ENCODE data around the gene CAMK4.

The CAMK4 gene

DNA sequence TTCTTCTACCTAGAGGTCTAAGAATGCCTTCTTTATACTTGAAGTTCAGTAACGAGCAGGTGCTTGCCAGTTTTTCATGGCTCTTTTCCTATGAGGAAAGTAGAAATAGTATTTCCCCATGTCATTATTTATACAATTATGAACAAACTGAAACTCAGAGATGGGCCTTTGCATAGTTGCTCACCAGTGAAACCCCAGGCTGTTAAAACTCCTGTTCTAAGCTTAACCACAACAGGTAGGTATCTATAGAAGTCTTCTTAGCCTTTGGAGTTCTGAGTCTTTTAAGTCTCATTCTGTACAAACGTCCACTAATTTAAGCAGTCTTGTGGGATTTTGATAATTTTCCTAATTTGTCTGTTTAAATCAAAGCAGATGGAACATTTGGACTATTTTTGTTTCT, 198.1 kb downstream of the CAMK4 start:
- TF ChIP-seq GATA2 (IDR thresholded peaks at IDR 0.05; ENCODE audit: low read depth, low read length) (no peak), GATA3 (IDR thresholded peaks at IDR 0.05; ENCODE audit: low read depth, low read length) (no peak)

- TF ChIP-seq GATA3 (IDR thresholded peaks at IDR 0.05; ENCODE audit: low read depth, low read length) (no peak), GATA2 (IDR thresholded peaks at IDR 0.05; ENCODE audit: low read depth, low read length) (no peak)
Observed at GRCh38 chr5:111422747-111423720, 198.8 kb downstream of the CAMK4 start.

DNA sequence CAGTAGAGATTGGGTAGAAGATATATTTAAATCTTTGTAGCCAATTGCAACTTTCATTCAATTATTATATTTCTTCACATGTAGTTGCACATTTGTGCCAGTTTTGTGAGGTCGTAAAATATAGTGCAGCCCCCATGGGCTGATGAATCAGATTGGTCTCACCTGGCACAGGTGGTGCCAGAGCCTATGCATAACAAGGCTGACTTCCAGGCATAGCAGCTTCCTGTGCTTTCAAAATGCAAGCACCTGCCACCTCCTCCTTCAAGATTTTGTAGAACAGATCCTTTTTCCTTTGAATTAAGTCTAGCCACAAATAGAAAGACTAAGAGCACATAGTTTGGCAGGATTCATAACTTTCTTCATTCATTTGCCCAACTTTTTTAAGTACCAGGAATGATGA, 201.0 kb downstream of the CAMK4 start:
- no peak for TF ChIP-seq GATA2 (IDR thresholded peaks at IDR 0.05; ENCODE audit: low read depth, low read length)
- TF ChIP-seq GATA3 (IDR thresholded peaks at IDR 0.05; ENCODE audit: low read depth, low read length) = no peak

DNA sequence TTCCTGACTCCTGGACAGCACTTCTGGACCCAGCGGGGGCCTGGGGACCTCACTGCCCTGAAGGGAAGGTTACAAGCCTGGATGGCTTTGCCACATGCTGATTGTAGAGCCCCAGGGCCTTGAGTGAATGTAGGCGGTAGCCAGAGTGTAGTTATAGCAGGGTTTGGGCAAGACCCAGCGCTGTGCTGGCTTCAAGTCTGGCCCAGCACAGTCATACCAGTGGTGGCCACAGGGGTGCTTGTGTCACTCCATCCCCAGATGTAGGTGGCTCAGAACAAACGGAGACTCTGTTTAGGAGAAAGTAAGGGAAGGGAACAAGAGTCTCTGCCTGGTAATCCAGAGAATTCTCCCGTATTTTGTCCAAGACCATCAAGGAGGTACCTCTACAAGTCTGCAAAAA, 203.6 kb downstream of the CAMK4 start:
- TF ChIP-seq GATA2 (IDR thresholded peaks at IDR 0.05; ENCODE audit: low read depth, low read length) (no peak), GATA3 (IDR thresholded peaks at IDR 0.05; ENCODE audit: low read depth, low read length) (no peak)

- no peak for TF ChIP-seq GATA3 (IDR thresholded peaks at IDR 0.05; ENCODE audit: low read depth, low read length)
- TF ChIP-seq GATA2 (IDR thresholded peaks at IDR 0.05; ENCODE audit: low read depth, low read length) = no peak
Observed at GRCh38 chr5:111432883-111433536, 208.8 kb downstream of the CAMK4 start.

GRCh38 chr5:111434800-111435199, 210.6 kb downstream of the CAMK4 start:
- TF ChIP-seq GATA2 (IDR thresholded peaks at IDR 0.05; ENCODE audit: low read depth, low read length) (no peak), GATA3 (IDR thresholded peaks at IDR 0.05; ENCODE audit: low read depth, low read length) (no peak)

DNA sequence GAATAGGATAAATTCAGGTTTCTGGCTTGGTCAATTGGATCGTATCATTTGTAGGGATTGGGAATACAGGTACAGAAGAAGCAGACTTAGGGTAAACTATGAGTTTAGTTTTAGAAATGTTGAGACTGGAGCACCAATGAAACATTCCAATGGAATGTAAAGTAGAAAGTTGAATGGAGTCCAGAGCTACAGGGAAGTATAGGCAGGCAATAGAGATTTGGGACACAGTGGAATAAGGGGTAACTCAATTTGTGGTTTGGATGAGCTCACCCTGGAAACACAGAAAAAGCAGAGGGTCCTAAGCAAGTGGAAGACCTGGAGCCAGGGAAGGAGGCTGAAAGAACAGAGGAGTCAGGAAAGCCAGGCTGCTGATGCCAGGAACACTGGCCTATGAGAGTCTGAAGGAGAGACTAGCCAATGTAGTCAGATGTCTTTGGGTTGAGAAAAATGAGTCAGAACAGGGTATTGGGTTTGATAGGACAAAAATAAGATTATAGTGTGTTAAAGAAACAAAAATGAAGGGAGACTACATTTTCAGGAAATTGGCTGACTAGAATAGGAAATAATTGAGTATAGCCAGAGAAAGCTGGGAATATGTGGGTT, 215.4 kb downstream of the CAMK4 start:
- no peak for TF ChIP-seq GATA2 (IDR thresholded peaks at IDR 0.05; ENCODE audit: low read depth, low read length)
- TF ChIP-seq GATA3 (IDR thresholded peaks at IDR 0.05; ENCODE audit: low read depth, low read length) = no peak

- no peak for TF ChIP-seq GATA3 (IDR thresholded peaks at IDR 0.05; ENCODE audit: low read depth, low read length)
- TF ChIP-seq GATA2 (IDR thresholded peaks at IDR 0.05; ENCODE audit: low read depth, low read length) = no peak
Observed at GRCh38 chr5:111447099-111447498, 222.9 kb downstream of the CAMK4 start.

GRCh38 chr5:111447822-111448221, 223.6 kb downstream of the CAMK4 start:
- TF ChIP-seq GATA2 (IDR thresholded peaks at IDR 0.05; ENCODE audit: low read depth, low read length) (peak; percentile 72), GATA3 (IDR thresholded peaks at IDR 0.05; ENCODE audit: low read depth, low read length) (peak; percentile 58; the same call in 1 of the 2 replicates)

- TF ChIP-seq GATA2 (IDR thresholded peaks at IDR 0.05; ENCODE audit: low read depth, low read length) = no peak
- TF ChIP-seq GATA3 (IDR thresholded peaks at IDR 0.05; ENCODE audit: low read depth, low read length) = no peak
Observed at GRCh38 chr5:111453295-111453694, 229.1 kb downstream of the CAMK4 start.

DNA sequence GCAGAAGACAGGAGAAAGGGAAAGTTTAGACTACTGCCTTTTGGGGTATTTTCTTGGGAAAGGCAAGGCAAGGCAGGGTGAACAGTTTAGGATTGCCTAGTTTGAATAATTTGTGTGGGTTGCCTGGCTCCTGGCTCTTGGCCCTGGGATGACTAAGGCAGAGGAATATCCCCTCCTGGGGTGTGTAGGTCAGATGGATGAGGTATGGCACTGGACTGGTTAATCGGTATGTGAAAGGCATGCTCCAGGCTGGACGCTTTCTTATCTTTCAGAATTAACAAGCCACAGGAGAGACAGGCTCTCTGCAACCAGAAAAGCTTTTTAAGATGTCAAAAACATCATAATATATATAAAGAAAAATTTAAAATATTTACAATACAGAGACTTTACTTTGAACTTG, 229.6 kb downstream of the CAMK4 start:
- no peak for TF ChIP-seq GATA3 (IDR thresholded peaks at IDR 0.05; ENCODE audit: low read depth, low read length)
- TF ChIP-seq GATA2 (IDR thresholded peaks at IDR 0.05; ENCODE audit: low read depth, low read length) = peak; percentile 50; the same call in 1 of the 2 replicates

GRCh38 chr5:111454198-111454622, 230.0 kb downstream of the CAMK4 start:
- TF ChIP-seq GATA3 (IDR thresholded peaks at IDR 0.05; ENCODE audit: low read depth, low read length) (peak; percentile 32; the same call in 1 of the 2 replicates), GATA2 (IDR thresholded peaks at IDR 0.05; ENCODE audit: low read depth, low read length) (peak; percentile 46; the same call in 1 of the 2 replicates)

DNA sequence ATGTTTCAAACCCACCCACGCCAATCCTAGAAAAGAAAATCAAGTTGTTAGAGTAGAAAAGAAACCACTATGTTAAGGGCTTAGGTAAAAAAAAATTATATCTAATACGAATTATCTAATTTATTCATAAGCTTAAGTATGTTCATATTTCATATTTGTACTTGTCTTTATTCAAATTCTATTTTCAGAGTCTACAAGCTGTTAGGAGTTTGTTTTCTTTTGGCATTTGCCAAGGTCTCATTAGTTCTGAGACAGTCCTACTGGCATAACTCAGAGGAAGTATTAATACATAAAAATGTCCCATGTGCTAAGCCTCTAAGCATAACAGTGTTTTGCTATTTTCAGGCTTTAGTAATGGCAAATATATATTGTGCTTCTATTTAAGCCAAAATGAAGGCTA, 230.6 kb downstream of the CAMK4 start:
- TF ChIP-seq GATA3 (IDR thresholded peaks at IDR 0.05; ENCODE audit: low read depth, low read length) (no peak), GATA2 (IDR thresholded peaks at IDR 0.05; ENCODE audit: low read depth, low read length) (no peak)

- TF ChIP-seq GATA2 (IDR thresholded peaks at IDR 0.05; ENCODE audit: low read depth, low read length) (no peak; the same call in 1 of the 2 replicates), GATA3 (IDR thresholded peaks at IDR 0.05; ENCODE audit: low read depth, low read length) (no peak)
Observed at GRCh38 chr5:111461255-111461671, 237.1 kb downstream of the CAMK4 start.
